NCI-H1105 treated with DMSO at 0.1 percent for 48 hours (cell line): ENCODE results near the gene ERO1B.
"Not testable (repeated sequence)": the region's sequence is repeated elsewhere in the genome, so short reads cannot be mapped to it uniquely, and the experiment has no call there.

Experiments used
- DNase-seq: peaks from one replicate; lab custom pipeline; 2025; lab: John Stamatoyannopoulos, UW

The ERO1B gene

DNA sequence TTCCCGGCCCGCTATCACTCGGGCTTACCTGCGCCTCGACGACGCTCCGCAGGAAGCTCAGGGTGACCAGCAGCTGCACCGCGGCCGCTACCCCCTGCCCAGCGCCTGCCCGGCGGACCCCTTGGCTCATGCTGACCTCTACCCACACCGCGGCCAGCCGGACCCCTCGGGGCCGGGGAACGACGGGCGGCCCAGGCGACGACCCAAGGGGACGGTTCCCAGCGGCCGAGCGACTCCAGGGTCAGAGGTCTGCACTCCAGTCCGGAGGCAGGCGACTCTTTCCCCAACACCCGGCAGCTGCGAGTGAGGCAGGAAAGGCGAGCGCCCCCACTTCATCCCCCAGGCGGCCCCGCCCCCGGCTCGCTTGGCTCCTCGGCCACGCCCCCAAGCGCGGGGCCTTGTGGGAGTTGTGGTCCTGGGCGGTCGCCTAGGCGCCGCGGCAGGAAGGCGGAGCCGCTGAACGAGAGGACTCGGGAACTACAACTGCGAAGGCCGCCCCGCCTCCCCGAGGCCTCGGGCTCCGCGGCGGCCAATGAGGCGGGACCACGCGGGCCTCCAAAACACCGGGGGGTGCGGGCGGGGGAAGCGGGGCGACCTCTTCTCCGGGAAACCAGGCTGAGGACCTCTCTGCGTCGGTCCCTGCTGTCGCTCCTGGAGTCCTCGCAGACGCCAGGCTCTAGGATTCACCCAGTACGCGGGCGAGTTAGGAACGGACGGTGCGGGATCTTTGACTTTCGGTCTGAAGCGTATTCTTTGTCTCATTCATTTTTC lies at the start of gene ERO1B:
Gene ERO1B, minus strand, starts transcription at position 305 of the 771 bp plus-strand sequence. Its CDS starts 175 bp downstream, at position 130.
- peak; percentile 87 for DNase-seq

DNA sequence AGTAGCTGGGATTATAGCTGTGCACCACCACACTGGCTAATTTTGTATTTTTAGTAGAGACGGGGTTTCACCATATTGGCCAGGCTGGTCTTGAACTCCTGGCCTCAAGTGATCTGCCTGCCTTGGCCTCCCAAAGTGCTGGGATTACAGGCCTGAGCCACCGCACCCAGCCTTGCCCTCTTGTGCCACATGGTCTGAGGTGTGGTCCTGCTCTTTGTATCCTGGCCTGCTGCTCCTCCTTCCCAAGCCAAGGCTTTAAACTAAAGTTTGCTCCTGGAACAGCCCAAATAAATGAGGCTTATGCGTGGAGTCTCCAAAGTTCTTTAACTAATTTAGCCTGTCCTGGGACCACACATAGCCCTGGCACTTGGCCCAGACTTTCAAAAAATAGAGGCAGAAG lies 49.7 kb upstream of the ERO1B start:
- not testable (repeated sequence) for DNase-seq

- no peak for DNase-seq
Observed at GRCh38 chr1:236326432-236326831, 44.7 kb upstream of the ERO1B start.

- DNase-seq, result no peak
Observed at GRCh38 chr1:236325567-236325966, 43.8 kb upstream of the ERO1B start.

DNA sequence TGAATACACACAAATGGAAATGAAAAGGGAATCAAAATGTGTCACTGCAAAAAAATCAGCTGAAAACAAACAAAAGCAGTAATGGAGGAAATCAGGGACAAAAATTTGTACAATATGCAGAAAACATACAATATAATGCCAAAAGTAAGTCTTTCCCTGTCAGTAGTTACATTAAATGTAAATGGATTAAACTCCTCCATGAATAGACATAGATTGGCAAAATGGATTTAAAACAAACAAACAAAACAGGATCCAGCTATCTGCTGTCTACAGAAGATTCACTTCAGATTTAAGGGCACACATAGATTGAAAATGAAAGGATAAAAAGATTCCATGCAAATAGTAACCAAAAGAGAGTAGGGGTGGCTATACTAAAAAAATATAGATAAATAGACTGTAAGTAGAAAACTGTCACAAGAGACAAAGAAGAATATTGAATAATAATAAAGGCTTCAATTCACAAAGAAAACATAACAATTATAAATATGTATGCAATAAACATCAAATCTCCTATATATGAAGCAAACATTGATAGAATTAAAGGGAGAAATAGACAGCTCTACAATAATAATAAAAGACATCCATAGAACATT lies 42.2 kb upstream of the ERO1B start:
- DNase-seq, result no peak

- DNase-seq, result no peak
Observed at GRCh38 chr1:236322566-236323409, 41.0 kb upstream of the ERO1B start.

GRCh38 chr1:236321101-236321500 lies 39.3 kb upstream of the ERO1B start:
- DNase-seq, result no peak

DNA sequence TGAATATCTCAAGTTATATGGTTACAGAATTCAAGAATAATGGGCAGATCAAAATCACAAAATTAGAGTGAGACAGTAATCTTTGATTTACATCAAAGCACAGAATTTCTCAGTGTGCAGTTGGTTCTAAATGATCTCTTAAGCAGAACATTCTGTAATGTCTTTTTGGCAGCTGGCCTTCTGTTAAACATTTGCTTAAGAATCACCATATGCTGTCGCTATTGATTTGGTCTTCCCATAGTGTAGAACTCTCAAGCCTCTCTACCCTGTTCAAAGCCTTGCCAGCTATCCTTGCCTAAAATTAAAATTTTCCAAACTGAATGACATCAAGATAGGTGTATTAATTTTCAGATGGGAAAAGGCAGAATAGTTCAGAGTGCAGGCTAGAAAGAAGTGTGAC lies 38.9 kb upstream of the ERO1B start:
- no peak for DNase-seq

GRCh38 chr1:236320214-236320613 lies 38.5 kb upstream of the ERO1B start:
- no peak for DNase-seq

DNA sequence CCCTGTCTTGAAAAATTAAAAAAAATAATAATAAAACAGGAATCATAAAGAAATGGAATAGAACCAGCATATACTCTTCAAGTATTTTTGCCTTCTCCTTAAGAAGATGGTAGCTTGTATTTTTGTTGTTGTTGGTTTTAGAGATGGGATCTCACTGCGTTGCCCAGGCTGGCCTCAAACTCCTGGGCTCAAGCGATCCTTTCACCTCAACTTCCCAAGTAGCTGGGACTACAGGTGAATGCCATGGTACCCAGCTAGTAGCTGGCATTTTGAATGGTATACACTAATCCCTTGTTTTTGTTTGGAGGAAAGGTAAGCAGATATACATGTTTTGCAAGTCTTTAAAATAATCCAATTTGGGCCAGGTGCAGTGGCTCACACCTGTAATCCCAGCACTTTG lies 34.7 kb upstream of the ERO1B start:
- DNase-seq, result no peak

DNA sequence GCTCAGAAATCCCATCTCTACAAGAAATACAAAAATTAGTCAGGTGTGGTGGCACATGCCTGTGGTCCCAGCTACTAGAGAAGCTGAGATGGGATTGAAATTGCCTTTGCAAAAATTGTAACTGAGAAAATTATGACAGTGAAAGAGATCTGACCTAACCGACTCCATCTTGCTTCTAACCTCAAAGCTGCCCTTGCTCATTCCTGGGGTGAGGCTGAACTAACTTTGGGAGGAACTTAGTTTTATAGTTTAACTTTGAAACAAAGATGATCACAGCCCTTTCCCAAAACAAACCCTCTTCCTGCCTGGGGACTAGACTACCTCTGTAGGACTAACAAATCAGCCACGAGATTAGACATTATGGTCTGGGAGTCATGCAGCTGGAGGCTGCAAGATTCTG lies 33.8 kb upstream of the ERO1B start:
- no peak for DNase-seq

- DNase-seq, result no peak
Observed at GRCh38 chr1:236315092-236315491, 33.3 kb upstream of the ERO1B start.

DNA sequence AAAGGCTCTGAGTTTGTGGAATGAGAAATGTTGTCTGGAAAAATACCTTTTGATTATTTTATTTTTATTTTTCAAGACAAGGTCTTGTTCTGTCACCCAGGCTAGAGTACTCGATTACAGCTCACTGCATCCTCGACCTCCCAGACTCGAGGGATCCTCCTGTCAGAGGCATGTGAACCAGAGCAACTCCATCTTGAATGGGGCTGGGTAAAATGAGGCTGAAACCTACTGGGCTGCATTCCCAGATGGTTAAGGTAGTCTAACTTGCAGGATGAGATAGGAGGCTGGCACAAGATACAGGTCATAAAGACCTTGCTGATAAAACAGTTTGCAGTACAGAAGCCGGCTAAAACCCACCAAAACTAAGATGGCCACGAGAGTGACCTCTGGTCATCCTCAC lies 32.3 kb upstream of the ERO1B start:
- DNase-seq, result not testable (repeated sequence)

- DNase-seq, result no peak
Observed at GRCh38 chr1:236313427-236313826, 31.7 kb upstream of the ERO1B start.

GRCh38 chr1:236311040-236311439 lies 29.3 kb upstream of the ERO1B start:
- DNase-seq, result no peak

DNA sequence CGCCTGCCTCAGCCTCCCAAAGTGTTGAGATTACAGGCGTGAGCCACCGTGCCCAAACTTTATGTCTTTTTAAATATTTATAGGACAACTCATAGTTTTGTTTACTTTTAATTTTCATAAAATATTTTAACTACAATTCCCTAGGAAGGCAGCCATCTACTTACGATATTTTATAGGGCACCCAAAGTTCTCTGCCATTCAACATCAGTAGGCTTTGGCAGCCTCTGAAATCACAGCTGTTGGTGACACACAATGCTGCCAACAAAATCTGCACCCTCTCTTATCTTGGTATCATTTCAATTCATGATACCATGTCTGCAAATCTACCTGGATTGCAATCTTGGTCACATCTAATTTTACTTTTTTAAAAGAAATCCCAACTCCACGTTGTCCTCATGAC lies 27.1 kb upstream of the ERO1B start:
- DNase-seq, result no peak

DNA sequence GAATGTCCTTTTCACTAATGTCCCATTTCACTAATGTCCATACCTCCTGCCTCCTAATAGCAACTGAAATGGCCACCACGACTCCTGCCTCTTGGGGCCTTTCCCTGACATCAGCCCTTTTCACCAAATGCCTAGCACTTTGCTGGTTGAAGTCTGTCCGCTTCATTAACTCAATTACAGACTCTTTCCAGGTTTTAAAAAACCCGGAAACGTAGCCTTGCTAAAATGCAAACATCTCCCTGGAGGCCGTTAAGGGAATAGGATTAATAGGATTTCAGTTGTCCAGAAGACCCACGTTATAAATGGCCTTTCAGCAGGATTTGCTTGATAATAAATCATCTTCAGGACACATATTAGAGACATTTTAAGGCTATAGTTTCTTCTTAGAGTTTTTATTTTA lies 25.7 kb upstream of the ERO1B start:
- no peak for DNase-seq

DNA sequence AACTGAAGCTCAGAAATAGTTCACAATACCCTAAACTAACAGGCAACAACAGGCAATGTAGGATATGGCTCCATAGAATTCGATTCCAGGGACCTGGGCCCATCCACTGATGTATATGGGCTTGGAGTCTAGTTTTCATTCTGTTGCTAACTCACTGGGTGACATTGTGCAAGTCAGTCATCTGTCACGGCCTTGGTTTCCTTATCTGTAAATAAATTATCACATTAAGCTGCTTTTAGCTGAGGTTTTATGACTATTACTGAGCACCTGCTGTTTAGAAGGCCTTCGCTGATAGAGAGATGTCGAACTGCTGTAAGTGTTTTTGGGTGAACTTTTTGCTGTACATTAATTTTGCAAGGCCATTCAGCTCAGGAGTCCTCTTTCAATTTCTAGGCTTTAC lies 22.9 kb upstream of the ERO1B start:
- DNase-seq, result no peak

- no peak for DNase-seq
Observed at GRCh38 chr1:236303675-236304074, 21.9 kb upstream of the ERO1B start.

- no peak for DNase-seq
Observed at GRCh38 chr1:236302941-236303340, 21.2 kb upstream of the ERO1B start.

GRCh38 chr1:236301958-236302335 lies 20.2 kb upstream of the ERO1B start:
- DNase-seq, result peak; percentile 41

DNA sequence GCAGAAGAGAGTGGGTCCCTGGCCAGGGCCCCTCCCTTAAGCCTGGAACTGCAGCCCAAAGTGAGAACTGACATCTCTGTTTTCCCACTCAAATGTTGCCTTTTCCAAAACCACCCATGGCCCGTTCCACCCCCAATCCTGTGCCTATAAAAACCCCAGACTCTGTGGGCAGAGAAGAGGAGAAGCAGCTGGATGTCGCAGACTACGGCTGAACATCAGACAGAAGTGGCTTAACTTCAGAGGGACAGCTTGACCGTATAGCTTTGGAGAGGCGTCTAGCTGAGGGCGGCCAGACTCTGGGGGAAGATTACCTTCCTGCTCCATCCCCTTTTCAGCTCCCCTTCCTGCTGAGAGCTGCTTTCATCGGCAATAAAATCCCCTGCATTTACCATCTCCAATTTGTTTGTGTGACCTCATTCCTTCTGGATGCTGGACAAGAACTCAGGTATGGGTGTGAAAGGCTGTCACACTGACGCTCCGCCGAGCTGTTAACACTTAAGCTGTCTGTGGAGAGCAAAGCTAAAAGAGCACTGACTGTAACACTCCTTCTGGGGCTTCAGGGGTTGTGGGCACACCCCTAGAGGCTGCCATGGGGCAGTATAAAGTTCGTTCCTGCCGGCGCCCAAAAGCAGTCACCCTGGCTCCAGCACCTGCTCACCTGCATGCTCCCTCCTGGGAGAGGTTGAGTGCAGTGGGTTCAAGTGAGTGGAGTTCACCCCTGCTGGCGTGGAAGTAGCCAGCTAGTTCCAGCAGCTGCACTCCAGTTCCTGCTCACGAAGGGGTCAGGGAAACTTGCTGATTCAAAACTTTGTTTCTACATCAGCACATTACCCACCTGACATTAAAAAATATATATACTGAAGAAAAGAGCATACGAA lies 19.6 kb upstream of the ERO1B start:
- peak; percentile 33 for DNase-seq
